Testis (tissue), 3 donors: ENCODE data around the gene GLCCI1. TPM values are rescaled to one million over a fixed set of nuclear protein-coding genes. Genes with fewer than 3 reads are reported as not detected.

Source experiments
- DNase-seq: peaks from one replicate; pipeline ENCODE4 v3.0.0-alpha.2; 2019
- H3K27ac ChIP-seq, 2 donors: fragments of 200-600 bp; sonication (generic); one replicate each; pipeline ENCODE4 v1.5.1; 2019
- H3K27me3 ChIP-seq: fragments of 200-600 bp; sonication (generic); one replicate; pipeline ENCODE4 v1.5.1; 2019
- H3K36me3 ChIP-seq: fragments of 200-600 bp; sonication (generic); one replicate; pipeline ENCODE4 v1.5.1; 2017; ENCODE audit warnings: low read depth; ENCODE audit errors: missing control alignments
- H3K4me1 ChIP-seq: fragments of 200-600 bp; sonication (generic); one replicate; pipeline ENCODE4 v1.5.1; 2019
- H3K4me3 ChIP-seq, 2 donors: fragments of 200-600 bp; sonication (generic); one replicate each; pipeline ENCODE4 v1.5.1; 2017 to 2019
- H3K9me3 ChIP-seq: fragments of 200-600 bp; sonication (generic); one replicate; pipeline ENCODE4 v1.5.1; 2017
- POLR2A ChIP-seq: fragments of 450-650 bp; IDR thresholded peaks from one replicate; pipeline ENCODE4 v1.6.1; 2017; ENCODE audit warnings: antibody characterized with exemption, mild to moderate bottlenecking, moderate library complexity
- WGBS, 2 donors: methylation state at CpG; one replicate each; pipeline ENCODE4 v1.1.5; 2018; 5-methylcytosine and 5-hydroxymethylcytosine counted together
- intact Hi-C: fragments of 100-400 bp; cut with DNase I; formaldehyde crosslinking; loops from one replicate; pipeline ENCODE4 v1.15.1; 2023; ENCODE audit warnings: low total_unique reads
- polyA plus RNA-seq: library from polyadenylated mRNA; stranded (reverse); fragments of 350-450 nt; fragmentation: Illumina TruSeq; extraction: RNeasy Lipid Tissue Mini Kit (QIAGEN cat#74804); gene quantifications from one replicate; pipeline ENCODE4 v1.2.3, GENCODE V29; 2014; ENCODE audit warnings: low read depth, low replicate concordance; ENCODE audit not compliant: insufficient read depth
- total RNA-seq, 2 donors: library from RNA; depleted of rRNA; stranded (reverse); fragments of >200 nt; gene quantifications; one replicate each; pipeline ENCODE4 v1.2.3, GENCODE V29; 2016
- TF ChIP-seq, protein P1 (sequence below), 3 experiments: fragments of 450-650 bp in 2 of 3; fragments of 200-600 bp in 1 of 3; sonication (generic) in 1 of 3; IDR thresholded peaks; one replicate each; pipeline ENCODE4 v1.5.1; 2016 to 2019; ENCODE audit warnings: antibody characterized with exemption in 3 of 3, mild to moderate bottlenecking in 2 of 3, moderate library complexity in 1 of 3

GLCCI1 gene
- total and polyA plus RNA-seq, 3 donors from 2014 or later, result 30.2 to 49.8 (median 42.2) TPM

GRCh38 chr7:7972922-7973594 lies 4.5 kb downstream of the GLCCI1 start:
- Histone ChIP-seq H3K4me1 (no peaks in the 10 kb centered on the region), H3K4me3 (no peak overlapping the region), H3K27ac (no peak overlapping the region), H3K9me3 (no peaks in the 10 kb centered on the region), H3K27me3 (no peaks in the 10 kb centered on the region), H3K36me3 (no peaks in the 10 kb centered on the region)
- DNase-seq, result no peak
- intact Hi-C loops, result no loop called here
- TF ChIP-seq POLR2A, result no peak
- 53 to 57% methylated on average over 2 of the region's 2 CpGs for WGBS, 2 donors

DNA sequence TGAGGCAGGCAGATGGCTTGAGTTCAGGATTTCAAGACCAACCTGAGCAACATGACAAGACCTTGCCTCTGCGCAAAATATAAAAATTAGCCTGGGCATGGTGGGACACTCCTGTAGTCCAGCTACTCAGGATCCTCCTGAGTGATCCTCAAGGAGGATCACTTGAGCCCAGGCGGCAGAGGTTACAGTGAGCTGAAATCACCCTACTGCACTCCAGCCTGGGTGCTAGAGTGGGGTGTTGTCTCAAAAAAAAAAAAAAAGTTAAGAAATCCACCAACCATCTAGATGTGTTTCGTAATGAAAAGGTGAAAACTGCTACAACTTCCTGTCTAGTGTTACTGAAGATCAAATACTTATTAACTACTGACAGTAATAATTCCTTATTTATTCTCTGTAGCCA lies 8.1 kb downstream of the GLCCI1 start:
- Histone ChIP-seq H3K4me3 (no peak overlapping the region), H3K27me3 (no peaks in the 10 kb centered on the region), H3K9me3 (no peaks in the 10 kb centered on the region), H3K4me1 (no peaks in the 10 kb centered on the region), H3K36me3 (no peaks in the 10 kb centered on the region), H3K27ac (no peak overlapping the region)
- 94 to 98% methylated on average over 3 of the region's 3 CpGs for WGBS, 2 donors
- intact Hi-C loops, result no loop called here
- DNase-seq, result no peak
- TF ChIP-seq, protein P1, sequence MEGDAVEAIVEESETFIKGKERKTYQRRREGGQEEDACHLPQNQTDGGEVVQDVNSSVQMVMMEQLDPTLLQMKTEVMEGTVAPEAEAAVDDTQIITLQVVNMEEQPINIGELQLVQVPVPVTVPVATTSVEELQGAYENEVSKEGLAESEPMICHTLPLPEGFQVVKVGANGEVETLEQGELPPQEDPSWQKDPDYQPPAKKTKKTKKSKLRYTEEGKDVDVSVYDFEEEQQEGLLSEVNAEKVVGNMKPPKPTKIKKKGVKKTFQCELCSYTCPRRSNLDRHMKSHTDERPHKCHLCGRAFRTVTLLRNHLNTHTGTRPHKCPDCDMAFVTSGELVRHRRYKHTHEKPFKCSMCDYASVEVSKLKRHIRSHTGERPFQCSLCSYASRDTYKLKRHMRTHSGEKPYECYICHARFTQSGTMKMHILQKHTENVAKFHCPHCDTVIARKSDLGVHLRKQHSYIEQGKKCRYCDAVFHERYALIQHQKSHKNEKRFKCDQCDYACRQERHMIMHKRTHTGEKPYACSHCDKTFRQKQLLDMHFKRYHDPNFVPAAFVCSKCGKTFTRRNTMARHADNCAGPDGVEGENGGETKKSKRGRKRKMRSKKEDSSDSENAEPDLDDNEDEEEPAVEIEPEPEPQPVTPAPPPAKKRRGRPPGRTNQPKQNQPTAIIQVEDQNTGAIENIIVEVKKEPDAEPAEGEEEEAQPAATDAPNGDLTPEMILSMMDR (IDR thresholded peaks at IDR 0.05), result no peak
- TF ChIP-seq POLR2A, result no peak

DNA sequence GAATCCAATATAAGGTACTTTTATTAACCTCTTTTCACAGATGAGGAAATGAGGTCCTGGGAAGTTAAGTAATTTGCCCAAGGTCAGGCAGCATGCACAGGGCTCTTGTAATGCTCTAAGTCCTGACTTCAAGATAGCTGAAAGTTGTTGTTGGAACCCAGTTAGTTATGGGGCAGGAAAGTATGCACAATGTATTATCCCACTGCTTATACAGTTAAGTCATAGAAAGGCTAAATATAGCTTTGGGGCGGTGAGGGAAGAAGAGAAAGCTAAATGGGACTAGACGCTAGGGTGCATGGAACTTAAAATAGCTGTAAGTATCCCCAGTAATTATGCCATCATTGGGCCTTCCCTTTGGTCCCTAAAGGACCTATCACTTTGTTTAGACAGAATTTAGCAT lies 9.2 kb downstream of the GLCCI1 start:
- intact Hi-C loops, result no loop called here
- Histone ChIP-seq H3K36me3 (no peaks in the 10 kb centered on the region), H3K4me1 (no peaks in the 10 kb centered on the region), H3K9me3 (no peaks in the 10 kb centered on the region), H3K4me3 (no peak overlapping the region), H3K27ac (no peak overlapping the region), H3K27me3 (no peaks in the 10 kb centered on the region)
- TF ChIP-seq, protein P1 (IDR thresholded peaks at IDR 0.05), result no peak
- no peak for TF ChIP-seq POLR2A
- 74 to 80% methylated on average over 2 of the region's 2 CpGs for WGBS, 2 donors
- DNase-seq, result no peak

- TF ChIP-seq POLR2A, result no peak
- TF ChIP-seq, protein P1 (IDR thresholded peaks at IDR 0.05), result no peak
- Histone ChIP-seq H3K4me1 (no peaks in the 10 kb centered on the region), H3K9me3 (no peaks in the 10 kb centered on the region), H3K27ac (no peak overlapping the region), H3K36me3 (no peaks in the 10 kb centered on the region), H3K4me3 (no peak overlapping the region), H3K27me3 (no peaks in the 10 kb centered on the region)
- no peak for DNase-seq
- intact Hi-C loops, result no loop called here
- 66 to 83% methylated on average over 2 of the region's 2 CpGs for WGBS, 2 donors
Observed at GRCh38 chr7:7978860-7979259, 10.3 kb downstream of the GLCCI1 start.

DNA sequence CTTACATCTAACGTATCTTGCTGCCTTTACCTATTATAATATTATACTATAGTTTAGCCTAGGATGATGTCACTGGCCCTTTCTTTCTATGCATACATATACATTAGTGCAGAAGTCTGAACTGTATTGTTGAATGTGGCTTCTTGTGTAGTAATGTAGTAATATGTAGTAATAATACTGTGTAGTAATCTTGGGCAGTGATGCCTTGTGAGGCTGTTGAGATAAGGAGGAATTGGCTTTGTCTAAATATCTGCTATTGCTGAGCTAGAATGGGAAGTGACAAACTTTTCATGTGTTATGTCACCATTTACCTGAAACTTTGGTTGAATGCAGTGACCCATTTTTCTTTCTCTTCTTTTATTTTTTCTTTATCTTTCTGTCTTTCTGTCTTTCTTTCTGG lies 11.0 kb downstream of the GLCCI1 start:
- H3K4me1 ChIP-seq, result no peaks in the 10 kb centered on the region
- no peaks in the 10 kb centered on the region for H3K27me3 ChIP-seq
- no peak overlapping the region for H3K27ac ChIP-seq
- H3K4me3 ChIP-seq, result no peak overlapping the region
- intact Hi-C loops, result no loop called here
- H3K36me3 ChIP-seq, result no peaks in the 10 kb centered on the region
- WGBS, 2 donors, result 92 to 95% methylated on average over 1 of the region's 1 CpG
- no peaks in the 10 kb centered on the region for H3K9me3 ChIP-seq
- DNase-seq, result no peak
- TF ChIP-seq, protein P1 (IDR thresholded peaks at IDR 0.05), result no peak
- no peak for TF ChIP-seq POLR2A
